Ishikawa (cell line): ENCODE results near the gene PRSS35.

Experiments used
- CEBPB ChIP-seq: IDR thresholded peaks from 2 replicates; pipeline ENCODE4 v1.6.1; 2012
- CREB1 ChIP-seq: IDR thresholded peaks from 2 replicates; pipeline ENCODE4 v1.6.1; 2012; ENCODE audit warnings: low read depth
- EGR1 ChIP-seq: IDR thresholded peaks from 2 replicates; pipeline ENCODE4 v1.6.1; 2012
- EP300 ChIP-seq: IDR thresholded peaks from 2 replicates; pipeline ENCODE4 v1.6.1; 2012; ENCODE audit warnings: borderline replicate concordance
- FOXM1 ChIP-seq: IDR thresholded peaks from 2 replicates; pipeline ENCODE4 v1.6.1; 2012; ENCODE audit warnings: low read depth, borderline replicate concordance
- NFIC ChIP-seq: IDR thresholded peaks from 2 replicates; pipeline ENCODE4 v1.6.1; 2012
- RAD21 ChIP-seq: IDR thresholded peaks from 2 replicates; pipeline ENCODE4 v1.6.1; 2012; ENCODE audit warnings: low read depth
- REST ChIP-seq: IDR thresholded peaks from 2 replicates; pipeline ENCODE4 v1.6.1; 2012; ENCODE audit warnings: low read depth, mild to moderate bottlenecking
- TAF1 ChIP-seq: IDR thresholded peaks from 2 replicates; pipeline ENCODE4 v1.6.1; 2012; ENCODE audit warnings: low read depth, mild to moderate bottlenecking
- TCF12 ChIP-seq: IDR thresholded peaks from 2 replicates; pipeline ENCODE4 v1.6.1; 2012; ENCODE audit warnings: low read depth
- TEAD4 ChIP-seq: IDR thresholded peaks from 2 replicates; pipeline ENCODE4 v1.6.1; 2012
- USF1 ChIP-seq: IDR thresholded peaks from 2 replicates; pipeline ENCODE4 v1.6.1; 2012
- ZBTB7A ChIP-seq: IDR thresholded peaks from 2 replicates; pipeline ENCODE4 v1.6.1; 2012; ENCODE audit warnings: low read depth

- no peak for TF ChIP-seq ZBTB7A
- TF ChIP-seq USF1, result no peak
- TF ChIP-seq TAF1, result no peak
- TF ChIP-seq RAD21, result no peak
- no peak for TF ChIP-seq REST
- no peak for TF ChIP-seq TEAD4
- TF ChIP-seq CEBPB, result no peak
- no peak for TF ChIP-seq FOXM1
- TF ChIP-seq TCF12, result no peak
- TF ChIP-seq EP300, result no peak
- no peak for TF ChIP-seq NFIC
- no peak for TF ChIP-seq CREB1
- TF ChIP-seq EGR1, result no peak
Measured at GRCh38 chr6:83474309-83474708, 38.0 kb upstream of the PRSS35 start.
